Keratinocyte (primary cell): ENCODE results near the gene CAPN15. TPM values are rescaled to one million over a fixed set of nuclear protein-coding genes. Genes with fewer than 3 reads are reported as not detected.

ENCODE experiments used
- DNase-seq: peaks from one replicate; pipeline ENCODE4 v3.0.0-alpha.2; 2011; ENCODE audit warnings: low read depth, missing footprints, low spot score
- FAIRE-seq: peaks from 2 replicates; lab custom pipeline; 2011; peaks lifted over from hg19 to GRCh38; lab: Jason Lieb, UNC
- H2AFZ ChIP-seq: 2 replicates; pipeline ENCODE4 v1.6.0; 2012; ENCODE audit warnings: low read length, control low read depth, inconsistent platforms; ENCODE audit not compliant: control insufficient read depth
- H3K27ac ChIP-seq: 2 replicates; pipeline ENCODE4 v1.5.1; 2011; ENCODE audit warnings: low read length; ENCODE audit not compliant: control insufficient read depth, insufficient read depth
- H3K27me3 ChIP-seq: 3 replicates; pipeline ENCODE4 v1.6.0; 2011; ENCODE audit warnings: low read length; ENCODE audit not compliant: control insufficient read depth, insufficient read depth; ENCODE audit errors: extremely low read depth
- H3K36me3 ChIP-seq, 2 experiments: 2 replicates in 1 of 2; 3 replicates in 1 of 2; pipeline ENCODE4 v1.5.1; 2011; ENCODE audit warnings: low read length in 2 of 2, mild to moderate bottlenecking in 1 of 2; ENCODE audit not compliant: control insufficient read depth in 2 of 2, insufficient read depth in 2 of 2; ENCODE audit errors: extremely low read depth in 1 of 2
- H3K4me1 ChIP-seq: 3 replicates; pipeline ENCODE4 v1.5.1; 2011; ENCODE audit warnings: low read length; ENCODE audit not compliant: control insufficient read depth, insufficient read depth; ENCODE audit errors: extremely low read depth
- H3K4me2 ChIP-seq: 3 replicates; pipeline ENCODE4 v1.6.0; 2011; ENCODE audit warnings: low read depth, low read length; ENCODE audit not compliant: control insufficient read depth, insufficient read depth; ENCODE audit errors: extremely low read depth
- H3K4me3 ChIP-seq, 3 experiments: fragments of 200-600 bp in 1 of 3; sonication (generic) in 1 of 3; 2 replicates in 2 of 3; 3 replicates in 1 of 3; pipeline ENCODE4 v1.5.1; 2011 to 2016; ENCODE audit warnings: low read length in 3 of 3, mild to moderate bottlenecking in 3 of 3, control low read depth in 2 of 3, inconsistent platforms in 1 of 3, low read depth in 1 of 3, mixed read lengths in 1 of 3, mixed run types in 1 of 3, moderate library complexity in 1 of 3; ENCODE audit not compliant: control insufficient read depth in 2 of 3, insufficient read depth in 2 of 3; ENCODE audit errors: extremely low read depth in 1 of 3
- H3K79me2 ChIP-seq: 2 replicates; pipeline ENCODE4 v1.6.0; 2012; ENCODE audit warnings: low read length; ENCODE audit not compliant: control insufficient read depth, insufficient read depth
- H3K9ac ChIP-seq: 3 replicates; pipeline ENCODE4 v1.6.0; 2011; ENCODE audit warnings: low read length; ENCODE audit not compliant: control insufficient read depth, insufficient read depth; ENCODE audit errors: extremely low read depth
- H3K9me1 ChIP-seq: 3 replicates; pipeline ENCODE4 v1.6.0; 2011; ENCODE audit warnings: low read length; ENCODE audit not compliant: control insufficient read depth, insufficient read depth; ENCODE audit errors: extremely low read depth
- H3K9me3 ChIP-seq: 2 replicates; pipeline ENCODE4 v1.5.1; 2012; ENCODE audit warnings: low read depth, low read length; ENCODE audit not compliant: control insufficient read depth
- H4K20me1 ChIP-seq: 3 replicates; pipeline ENCODE4 v1.6.0; 2011; ENCODE audit warnings: low read length; ENCODE audit not compliant: control insufficient read depth, insufficient read depth; ENCODE audit errors: extremely low read depth
- CTCF ChIP-seq, 3 experiments: IDR thresholded peaks in 1 of 3; conservative IDR thresholded peaks in 1 of 3; optimal IDR thresholded peaks in 1 of 3; 2 replicates in 2 of 3; 3 replicates in 1 of 3; pipeline versions ENCODE3 to v1.5.1; 2011; ENCODE audit warnings: low read length in 3 of 3, mild to moderate bottlenecking in 3 of 3, moderate library complexity in 2 of 3, control low read depth in 1 of 3, inconsistent platforms in 1 of 3; ENCODE audit not compliant: insufficient read depth in 2 of 3; ENCODE audit errors: extremely low read depth in 1 of 3
- EZH2 ChIP-seq: IDR thresholded peaks from one replicate; pipeline ENCODE4 v1.6.1; 2012; ENCODE audit warnings: inconsistent platforms, mild to moderate bottlenecking, low read length, moderate library complexity
- dilution Hi-C: fragments of 300-500 bp; cut with MboI; formaldehyde crosslinking; loops from one replicate; pipeline ENCODE4 v1.7.0; 2020; ENCODE audit warnings: low sequenced_read_pairs; ENCODE audit not compliant: extremely low pct_ligation_motif_present
- polyA plus RNA-seq, 5 experiments: library from polyadenylated mRNA; depleted of rRNA in 3 of 5; stranded (reverse) in 3 of 5; stranded (forward) in 1 of 5; unstranded in 1 of 5; fragments of >200 nt; gene quantifications; 1 replicate in 1 of 5; 2 replicates in 3 of 5; 3 replicates in 1 of 5; pipeline versions ENCODE4 v1.2.1 to v1.2.3, GENCODE V29; 2011 to 2012; ENCODE audit warnings: missing spikeins in 2 of 5, low read depth in 1 of 5, low replicate concordance in 1 of 5

CAPN15 gene
- polyA plus RNA-seq, 1 donor (not counting 4 experiments of a cell fraction or from before 2014, with no cell fraction given): 7.9 TPM

DNA sequence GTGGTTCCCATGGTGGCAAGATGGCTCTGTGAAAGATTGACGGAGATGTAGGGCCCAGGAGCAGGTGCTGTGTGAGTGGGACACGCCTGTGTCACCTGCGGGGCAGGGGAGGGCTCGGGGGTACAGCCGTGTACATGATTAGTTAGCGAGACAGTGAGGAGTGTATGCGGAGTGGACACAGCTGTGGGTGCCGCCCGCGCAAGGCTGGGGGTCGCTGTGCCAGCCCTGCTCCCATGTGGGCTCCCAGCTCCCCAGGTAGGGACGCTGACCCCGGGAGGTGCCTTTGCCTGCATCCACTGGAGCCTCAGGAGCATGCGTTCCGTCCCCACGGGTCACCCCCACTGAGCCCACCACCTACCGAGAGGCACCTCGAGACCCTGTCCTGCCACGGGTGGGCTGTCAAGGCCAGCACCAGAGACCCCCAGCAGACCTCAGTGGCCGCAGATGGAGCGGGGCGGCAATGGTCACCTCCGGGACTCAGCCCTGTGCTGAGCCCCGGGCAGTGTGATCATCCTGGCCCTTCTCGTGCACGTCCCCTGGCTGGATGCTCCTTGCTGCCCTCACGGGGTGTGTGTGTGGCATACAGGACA lies 7.4 kb downstream of the CAPN15 start:
- Histone ChIP-seq H2AFZ (no peak overlapping the region), H3K27ac (peak overlapping the region; percentile 3), H3K9ac (peak overlapping the region; percentile 3), H3K4me1 (peaks cover 13% of the 10 kb centered on the region), H3K9me3 (no peaks in the 10 kb centered on the region), H3K27me3 (no peaks in the 10 kb centered on the region), H3K4me3 (no peak overlapping the region), H3K79me2 (peaks cover 93% of the 10 kb centered on the region), H3K9me1 (peaks cover 4% of the 10 kb centered on the region), H3K36me3 (peaks cover 7 to 17% of the 10 kb centered on the region in 2 experiments), H4K20me1 (peaks cover 38% of the 10 kb centered on the region), H3K4me2 (no peak overlapping the region)
- FAIRE-seq (no peak), DNase-seq (no peak)
- TF ChIP-seq CTCF (optimal IDR thresholded peaks at IDR 0.05 in 1 of 3, IDR thresholded peaks at IDR 0.05 in 1 of 3, conservative IDR thresholded peaks at IDR 0.05 in 1 of 3; ENCODE audit: extremely low read depth in 1 of 3, insufficient read depth in 2 of 3, low read length in 3 of 3): no peak
- no peak for TF ChIP-seq EZH2
- dilution Hi-C loops: no loop called here

DNA sequence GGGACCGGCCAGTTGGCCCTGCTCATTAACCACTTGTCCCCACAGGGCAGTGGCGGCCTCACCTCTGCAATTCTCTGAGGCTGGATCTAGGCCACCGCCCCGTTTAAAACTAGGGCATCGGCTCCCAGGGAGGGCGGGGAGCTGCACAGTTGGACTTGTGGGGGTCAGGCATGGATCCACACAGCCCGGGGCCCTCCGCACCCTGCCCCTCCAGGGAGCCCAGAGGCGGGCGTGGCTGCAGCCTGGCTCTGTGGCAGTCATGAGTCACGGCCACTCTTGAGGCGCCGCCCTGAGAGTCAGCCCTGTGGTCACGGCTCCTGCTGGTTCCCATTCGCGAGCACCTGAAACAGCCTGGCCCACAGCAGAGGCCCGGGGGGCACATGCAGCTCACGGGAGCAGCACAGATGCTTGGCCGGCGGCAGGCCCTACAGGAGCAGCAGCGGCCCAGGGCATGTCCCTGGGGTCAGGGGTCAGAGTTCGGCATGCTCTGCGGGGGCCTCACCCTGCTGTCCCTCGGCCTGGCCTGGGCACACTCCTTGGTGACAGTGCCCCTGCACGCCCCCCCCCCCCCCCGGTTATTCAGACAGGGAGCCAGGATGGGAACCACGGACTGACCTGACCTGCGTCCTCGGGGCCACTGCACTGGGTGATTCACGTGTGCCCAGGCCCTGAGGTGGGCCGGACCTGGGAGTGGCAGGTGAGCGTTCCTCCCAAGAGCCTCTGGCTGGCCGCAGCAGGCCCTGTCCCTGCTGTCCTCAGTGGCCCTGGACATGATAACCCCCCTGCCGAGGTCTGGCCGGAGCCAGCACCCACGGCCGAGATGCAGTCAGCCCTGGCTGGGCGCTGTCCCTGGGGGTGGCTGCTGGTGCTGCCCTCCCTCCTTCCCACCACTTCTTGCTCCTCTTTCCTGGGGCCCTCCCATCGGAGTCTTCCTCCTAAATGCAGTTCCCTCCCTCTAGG lies 8.2 kb downstream of the CAPN15 start:
- Histone ChIP-seq H3K79me2 (peaks cover 92% of the 10 kb centered on the region), H3K9me1 (peaks cover 4% of the 10 kb centered on the region), H3K4me2 (peak overlapping the region; percentile 16), H3K27ac (peak overlapping the region; percentile 31), H3K9ac (peak overlapping the region; percentile 3), H3K4me3 (no peak overlapping the region), H3K4me1 (peaks cover 13% of the 10 kb centered on the region), H3K9me3 (no peaks in the 10 kb centered on the region), H4K20me1 (peaks cover 31% of the 10 kb centered on the region), H3K36me3 (peaks cover 7 to 15% of the 10 kb centered on the region in 2 experiments), H2AFZ (no peak overlapping the region), H3K27me3 (no peaks in the 10 kb centered on the region)
- dilution Hi-C loops: no loop called here
- no peak for DNase-seq
- TF ChIP-seq EZH2: no peak
- TF ChIP-seq CTCF (optimal IDR thresholded peaks at IDR 0.05 in 1 of 3, IDR thresholded peaks at IDR 0.05 in 1 of 3, conservative IDR thresholded peaks at IDR 0.05 in 1 of 3; ENCODE audit: extremely low read depth in 1 of 3, insufficient read depth in 2 of 3, low read length in 3 of 3): no peak
- FAIRE-seq: no peak
